ENCODE results near the gene FSHB.
"Not testable (repeated sequence)": the region's sequence is repeated elsewhere in the genome, so short reads cannot be mapped to it uniquely, and the experiment has no call there.

Gene FSHB

GRCh38 chr11:30230714-30231113, at the start of gene FSHB:
Gene FSHB, plus strand, starts transcription at chr11:30231014. Its CDS starts 889 bp downstream, at chr11:30231903.
- no peak for DNase-seq

- no peak for DNase-seq
Measured at GRCh38 chr11:30186748-30187147, 44.1 kb upstream of the FSHB start.

- no peak for DNase-seq
Measured at GRCh38 chr11:30192620-30193019, 38.2 kb upstream of the FSHB start.

GRCh38 chr11:30196400-30197206, 34.2 kb upstream of the FSHB start:
- peak; percentile 31 for DNase-seq

- no peak for DNase-seq
Measured at GRCh38 chr11:30197869-30198268, 32.9 kb upstream of the FSHB start.

- not testable (repeated sequence) for DNase-seq
Measured at GRCh38 chr11:30202989-30203388, 27.8 kb upstream of the FSHB start.

GRCh38 chr11:30203850-30204249, 27.0 kb upstream of the FSHB start:
- DNase-seq, result no peak

GRCh38 chr11:30206249-30206996, 24.4 kb upstream of the FSHB start:
- no peak for DNase-seq

- no peak for DNase-seq
Measured at GRCh38 chr11:30210357-30210756, 20.5 kb upstream of the FSHB start.

- DNase-seq, result no peak
Measured at GRCh38 chr11:30216534-30216933, 14.3 kb upstream of the FSHB start.

GRCh38 chr11:30218278-30218677, 12.5 kb upstream of the FSHB start:
- DNase-seq, result no peak

- no peak for DNase-seq
Measured at GRCh38 chr11:30225642-30226041, 5.2 kb upstream of the FSHB start.

GRCh38 chr11:30228323-30228884, 2.4 kb upstream of the FSHB start:
- no peak for DNase-seq

GRCh38 chr11:30239025-30239424, 8.2 kb downstream of the FSHB start:
- no peak for DNase-seq

GRCh38 chr11:30244265-30244664, 13.5 kb downstream of the FSHB start:
- DNase-seq, result no peak

- no peak for DNase-seq
Measured at GRCh38 chr11:30245621-30246020, 14.8 kb downstream of the FSHB start.

- DNase-seq, result no peak
Measured at GRCh38 chr11:30254307-30255298, 23.8 kb downstream of the FSHB start.

- no peak for DNase-seq
Measured at GRCh38 chr11:30255637-30256036, 24.8 kb downstream of the FSHB start.

GRCh38 chr11:30257058-30257457, 26.2 kb downstream of the FSHB start:
- no peak for DNase-seq

- DNase-seq, result no peak
Measured at GRCh38 chr11:30258679-30259078, 27.9 kb downstream of the FSHB start.

GRCh38 chr11:30260813-30261212, 30.0 kb downstream of the FSHB start:
- no peak for DNase-seq

- DNase-seq, result no peak
Measured at GRCh38 chr11:30261821-30262220, 31.0 kb downstream of the FSHB start.

- not testable (repeated sequence) for DNase-seq
Measured at GRCh38 chr11:30268638-30269037, 37.8 kb downstream of the FSHB start.
